ENCODE data around the gene LOXL3.

The LOXL3 gene

DNA sequence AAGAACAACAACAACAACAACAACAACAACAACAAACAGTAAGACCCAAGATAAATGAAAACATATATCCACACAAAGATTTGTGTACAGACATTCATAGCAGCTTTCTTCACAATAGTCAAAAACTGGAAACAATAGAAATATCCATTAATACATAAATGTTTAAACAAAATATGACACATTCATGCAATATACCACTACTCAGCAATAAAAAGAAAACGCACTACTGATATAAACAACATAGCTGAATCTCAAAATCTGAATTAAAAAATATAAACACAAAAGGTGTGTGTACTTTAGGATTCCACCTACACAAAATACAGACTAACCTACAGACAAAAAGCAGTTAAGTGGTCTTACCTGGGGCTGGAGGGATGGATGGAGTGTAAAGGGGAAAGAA is 42.8 kb upstream of the LOXL3 start:
- no peak overlapping the region for H3K9ac ChIP-seq
- no peak overlapping the region for H3K4me2 ChIP-seq (ENCODE audit: low read length)
- H3K79me2 ChIP-seq, result no peaks in the 10 kb centered on the region
- H3K4me3 ChIP-seq (ENCODE audit: low read depth, low read length), result no peak overlapping the region
- H3K4me1 ChIP-seq, result no peaks in the 10 kb centered on the region
- H3K27ac ChIP-seq, result no peak overlapping the region
- H3K9me3 ChIP-seq (ENCODE audit: control insufficient read depth, low read length), result no peaks in the 10 kb centered on the region
- TF ChIP-seq, protein P1, sequence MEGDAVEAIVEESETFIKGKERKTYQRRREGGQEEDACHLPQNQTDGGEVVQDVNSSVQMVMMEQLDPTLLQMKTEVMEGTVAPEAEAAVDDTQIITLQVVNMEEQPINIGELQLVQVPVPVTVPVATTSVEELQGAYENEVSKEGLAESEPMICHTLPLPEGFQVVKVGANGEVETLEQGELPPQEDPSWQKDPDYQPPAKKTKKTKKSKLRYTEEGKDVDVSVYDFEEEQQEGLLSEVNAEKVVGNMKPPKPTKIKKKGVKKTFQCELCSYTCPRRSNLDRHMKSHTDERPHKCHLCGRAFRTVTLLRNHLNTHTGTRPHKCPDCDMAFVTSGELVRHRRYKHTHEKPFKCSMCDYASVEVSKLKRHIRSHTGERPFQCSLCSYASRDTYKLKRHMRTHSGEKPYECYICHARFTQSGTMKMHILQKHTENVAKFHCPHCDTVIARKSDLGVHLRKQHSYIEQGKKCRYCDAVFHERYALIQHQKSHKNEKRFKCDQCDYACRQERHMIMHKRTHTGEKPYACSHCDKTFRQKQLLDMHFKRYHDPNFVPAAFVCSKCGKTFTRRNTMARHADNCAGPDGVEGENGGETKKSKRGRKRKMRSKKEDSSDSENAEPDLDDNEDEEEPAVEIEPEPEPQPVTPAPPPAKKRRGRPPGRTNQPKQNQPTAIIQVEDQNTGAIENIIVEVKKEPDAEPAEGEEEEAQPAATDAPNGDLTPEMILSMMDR (IDR thresholded peaks at IDR 0.05), result no peak
- no peaks in the 10 kb centered on the region for H3K27me3 ChIP-seq (ENCODE audit: control insufficient read depth, insufficient read depth, low read length)
- no peaks in the 10 kb centered on the region for H3K36me3 ChIP-seq (ENCODE audit: control insufficient read depth, insufficient read depth, low read length)
- H2AFZ ChIP-seq, result no peak overlapping the region

DNA sequence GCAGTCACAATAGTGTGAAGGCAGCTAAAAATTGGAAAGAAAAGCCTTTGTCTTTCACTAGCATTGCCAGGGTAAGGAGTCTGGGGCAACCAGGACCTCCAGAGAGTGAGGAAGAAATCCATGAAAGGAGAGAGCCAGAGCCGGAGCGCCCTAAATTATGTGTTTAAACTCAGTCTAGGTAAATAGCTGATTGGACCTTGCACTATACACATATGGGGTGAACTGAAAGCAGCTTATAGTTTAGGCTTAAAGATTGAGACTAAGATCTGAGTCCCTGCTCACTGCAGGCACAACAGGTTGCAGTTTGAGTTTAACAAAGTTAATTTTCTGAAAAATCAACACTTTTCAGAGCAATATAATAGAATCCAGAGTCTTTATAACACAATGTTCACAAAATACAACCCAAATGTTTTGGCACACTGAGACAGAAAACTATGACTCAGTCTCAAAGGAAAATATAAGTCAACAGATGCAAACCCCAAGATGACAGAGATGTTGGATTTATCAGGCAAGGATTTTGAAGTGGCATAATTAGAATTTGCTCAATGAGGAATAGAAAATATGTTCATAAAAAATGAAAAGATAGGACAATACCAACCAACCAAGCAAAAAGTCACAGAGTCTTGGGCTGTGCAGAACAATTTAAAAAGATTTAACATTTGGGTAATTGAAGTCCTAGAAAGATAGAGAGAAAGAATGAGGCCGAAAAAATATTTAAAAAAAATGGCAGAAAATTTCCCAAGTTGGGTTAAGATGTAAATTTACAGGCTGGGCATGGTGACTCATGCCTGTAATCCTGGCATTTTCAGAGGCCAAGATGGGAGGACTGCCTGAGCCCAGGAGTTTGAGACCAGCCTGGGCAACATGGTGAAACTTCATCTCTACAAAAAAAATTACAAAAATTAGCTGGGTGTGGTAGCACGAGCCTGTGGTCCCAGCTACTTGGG is 40.4 kb upstream of the LOXL3 start:
- Histone ChIP-seq H3K27me3 (ENCODE audit: control insufficient read depth, insufficient read depth, low read length) (no peaks in the 10 kb centered on the region), H3K27ac (no peak overlapping the region), H3K36me3 (ENCODE audit: control insufficient read depth, insufficient read depth, low read length) (no peaks in the 10 kb centered on the region), H3K4me2 (ENCODE audit: low read length) (no peak overlapping the region), H3K4me3 (ENCODE audit: low read depth, low read length) (no peak overlapping the region), H3K9me3 (ENCODE audit: control insufficient read depth, low read length) (no peaks in the 10 kb centered on the region), H3K79me2 (no peaks in the 10 kb centered on the region), H3K9ac (no peak overlapping the region), H3K4me1 (no peaks in the 10 kb centered on the region), H2AFZ (no peak overlapping the region)
- TF ChIP-seq, protein P1 (IDR thresholded peaks at IDR 0.05), result no peak

- H3K9ac ChIP-seq, result no peak overlapping the region
- H3K36me3 ChIP-seq (ENCODE audit: control insufficient read depth, insufficient read depth, low read length), result no peaks in the 10 kb centered on the region
- TF ChIP-seq, protein P1 (IDR thresholded peaks at IDR 0.05), result no peak
- H3K9me3 ChIP-seq (ENCODE audit: control insufficient read depth, low read length), result no peaks in the 10 kb centered on the region
- H3K27me3 ChIP-seq (ENCODE audit: control insufficient read depth, insufficient read depth, low read length), result no peaks in the 10 kb centered on the region
- no peak overlapping the region for H2AFZ ChIP-seq
- no peak overlapping the region for H3K4me2 ChIP-seq (ENCODE audit: low read length)
- no peaks in the 10 kb centered on the region for H3K79me2 ChIP-seq
- H3K4me3 ChIP-seq (ENCODE audit: low read depth, low read length), result no peak overlapping the region
- no peak overlapping the region for H3K27ac ChIP-seq
- no peaks in the 10 kb centered on the region for H3K4me1 ChIP-seq
These were observed 34.9 kb upstream of the LOXL3 start for GRCh38 chr2:74588664-74589063.

- no peaks in the 10 kb centered on the region for H3K79me2 ChIP-seq
- peak overlapping the region; percentile 81 for H2AFZ ChIP-seq
- H3K4me3 ChIP-seq (ENCODE audit: low read depth, low read length), result no peak overlapping the region
- H3K9me3 ChIP-seq (ENCODE audit: control insufficient read depth, low read length), result no peaks in the 10 kb centered on the region
- H3K27ac ChIP-seq, result no peak overlapping the region
- H3K27me3 ChIP-seq (ENCODE audit: control insufficient read depth, insufficient read depth, low read length), result no peaks in the 10 kb centered on the region
- H3K9ac ChIP-seq, result no peak overlapping the region
- H3K4me2 ChIP-seq (ENCODE audit: low read length), result no peak overlapping the region
- H3K4me1 ChIP-seq, result no peaks in the 10 kb centered on the region
- TF ChIP-seq, protein P1 (IDR thresholded peaks at IDR 0.05), result peak; percentile 67
- no peaks in the 10 kb centered on the region for H3K36me3 ChIP-seq (ENCODE audit: control insufficient read depth, insufficient read depth, low read length)
These were observed 34.0 kb upstream of the LOXL3 start for GRCh38 chr2:74587664-74588277.

Measured in parathyroid adenoma (tissue), 2 donors.